SU-DHL-6 (cell line): ENCODE results near the gene OSBPL5.

Experiments
- H2AFZ ChIP-seq: fragments of 200-600 bp; sonication (generic); 2 replicates; pipeline ENCODE4 v1.6.1; 2014; ENCODE audit warnings: low read depth, mild to moderate bottlenecking, moderate library complexity, mixed read lengths, antibody characterized with exemption, low read length; ENCODE audit not compliant: severe bottlenecking
- H3F3A ChIP-seq: fragments of 200-600 bp; shearing (Covaris generic); 2 replicates; pipeline ENCODE4 v1.6.0; 2016; ENCODE audit warnings: antibody characterized with exemption, mild to moderate bottlenecking; ENCODE audit not compliant: insufficient read depth
- H3K27ac ChIP-seq: fragments of 200-600 bp; sonication (generic); 2 replicates; pipeline ENCODE4 v1.5.1; 2016; ENCODE audit warnings: low read depth, mild to moderate bottlenecking, low read length, moderate library complexity, mixed read lengths
- H3K27me3 ChIP-seq: fragments of 200-600 bp; sonication (generic), shearing (Covaris generic); 2 replicates; pipeline ENCODE4 v1.6.0; 2014; ENCODE audit warnings: mild to moderate bottlenecking, low read length
- H3K36me3 ChIP-seq: fragments of 200-600 bp; sonication (generic); 2 replicates; pipeline ENCODE4 v1.6.1; 2014; ENCODE audit warnings: mild to moderate bottlenecking, low read length, mixed read lengths
- H3K4me2 ChIP-seq: fragments of 300-600, 200-600 bp; shearing (Covaris generic), sonication (generic); 2 replicates; pipeline ENCODE4 v1.6.0; 2014; ENCODE audit warnings: low read length, low read depth, mild to moderate bottlenecking; ENCODE audit not compliant: poor library complexity, severe bottlenecking
- H3K4me3 ChIP-seq: fragments of 200-600 bp; sonication (generic); 2 replicates; pipeline ENCODE4 v1.5.1; 2014; ENCODE audit warnings: antibody characterized with exemption, low read length, mild to moderate bottlenecking, mixed read lengths; ENCODE audit not compliant: insufficient read depth, poor library complexity, severe bottlenecking
- H3K79me2 ChIP-seq: fragments of 200-600 bp; sonication (generic); 2 replicates; pipeline ENCODE4 v1.6.1; 2014; ENCODE audit warnings: mild to moderate bottlenecking, low read length, moderate library complexity; ENCODE audit not compliant: insufficient read depth
- H3K9ac ChIP-seq: fragments of 200-600 bp; sonication (generic); 2 replicates; pipeline ENCODE4 v1.7.0; 2014; ENCODE audit warnings: mild to moderate bottlenecking, low read length
- H3K9me2 ChIP-seq: fragments of 200-600 bp; sonication (generic); replicated peaks from 2 replicates; pipeline ENCODE4 v1.6.1; 2014; ENCODE audit warnings: low read length; ENCODE audit not compliant: insufficient read depth
- H3K9me3 ChIP-seq: fragments of 200-600 bp; sonication (generic); 2 replicates; pipeline ENCODE4 v1.6.1; 2014; ENCODE audit warnings: low read length, mixed read lengths; ENCODE audit not compliant: insufficient read depth
- H4K20me1 ChIP-seq: fragments of 200-600 bp; sonication (generic); 2 replicates; pipeline ENCODE4 v1.6.1; 2014; ENCODE audit warnings: low read depth, mild to moderate bottlenecking, antibody characterized with exemption, low read length, moderate library complexity, mixed read lengths
- CTCF ChIP-seq: fragments of 200-600 bp; sonication (generic); IDR thresholded peaks from one replicate; pipeline ENCODE4 v1.5.1; 2017; ENCODE audit warnings: antibody characterized with exemption, mild to moderate bottlenecking, low read length, moderate library complexity; ENCODE audit not compliant: insufficient read depth, poor library complexity, severe bottlenecking
- EZH2phosphoT487 ChIP-seq: fragments of 200-600 bp; sonication (generic), shearing (Covaris generic); conservative IDR thresholded peaks from 2 replicates; pipeline ENCODE4 v1.6.1; 2018; ENCODE audit warnings: mild to moderate bottlenecking, antibody characterized with exemption, low read length, moderate library complexity, mixed read lengths

The OSBPL5 gene

GRCh38 chr11:3160252-3161031 lies 4.7 kb downstream of the OSBPL5 start:
- Histone ChIP-seq H3K79me2 (no peaks in the 10 kb centered on the region), H3K27me3 (no peaks in the 10 kb centered on the region), H4K20me1 (no peaks in the 10 kb centered on the region), H3K27ac (no peak overlapping the region), H3F3A (no peaks in the 10 kb centered on the region), H3K9me2 (no peaks in the 10 kb centered on the region), H3K9ac (no peak overlapping the region), H3K36me3 (no peaks in the 10 kb centered on the region), H3K9me3 (no peaks in the 10 kb centered on the region), H2AFZ (no peak overlapping the region), H3K4me2 (no peak overlapping the region), H3K4me3 (no peak overlapping the region)
- TF ChIP-seq EZH2phosphoT487 = no peak
- TF ChIP-seq CTCF = no peak

- no peaks in the 10 kb centered on the region for H4K20me1 ChIP-seq
- H3F3A ChIP-seq = no peaks in the 10 kb centered on the region
- no peak overlapping the region for H3K9ac ChIP-seq
- H3K36me3 ChIP-seq = no peaks in the 10 kb centered on the region
- no peak overlapping the region for H3K4me3 ChIP-seq
- no peaks in the 10 kb centered on the region for H3K79me2 ChIP-seq
- no peak overlapping the region for H3K27ac ChIP-seq
- no peaks in the 10 kb centered on the region for H3K27me3 ChIP-seq
- no peak overlapping the region for H3K4me2 ChIP-seq
- H2AFZ ChIP-seq = no peak overlapping the region
- no peaks in the 10 kb centered on the region for H3K9me3 ChIP-seq
- no peak for TF ChIP-seq EZH2phosphoT487
- TF ChIP-seq CTCF = no peak
- no peaks in the 10 kb centered on the region for H3K9me2 ChIP-seq
Observed at GRCh38 chr11:3159296-3160190, 5.6 kb downstream of the OSBPL5 start.

- Histone ChIP-seq H3K79me2 (no peaks in the 10 kb centered on the region), H3K9me3 (no peaks in the 10 kb centered on the region), H4K20me1 (no peaks in the 10 kb centered on the region), H3K9ac (no peak overlapping the region), H3K4me2 (no peak overlapping the region), H3K27me3 (no peaks in the 10 kb centered on the region), H2AFZ (no peak overlapping the region), H3F3A (no peaks in the 10 kb centered on the region), H3K4me3 (no peak overlapping the region), H3K9me2 (no peaks in the 10 kb centered on the region), H3K27ac (no peak overlapping the region), H3K36me3 (no peaks in the 10 kb centered on the region)
- no peak for TF ChIP-seq CTCF
- no peak for TF ChIP-seq EZH2phosphoT487
Observed at GRCh38 chr11:3158821-3159220, 6.3 kb downstream of the OSBPL5 start.
